Left cardiac atrium (tissue), 4 donors: ENCODE results near the gene TYROBP. TPM values are rescaled to one million over a fixed set of nuclear protein-coding genes. Genes with fewer than 3 reads are reported as not detected.
"Not testable (repeated sequence)": the region's sequence is repeated elsewhere in the genome, so short reads cannot be mapped to it uniquely, and the experiment has no call there.

Experiments
- ATAC-seq, 2 donors: fragments of 200-7000 bp; cut with Tn5 transposase; one replicate each; pipeline ENCODE4 v1.9.1; 2020; ENCODE audit warnings: mild to moderate bottlenecking in 2 of 2, moderate library complexity in 2 of 2
- DNase-seq: peaks from one replicate; pipeline ENCODE4 v3.0.0-alpha.2; 2020
- intact Hi-C, 2 donors: fragments of 100-400 bp; cut with DNase I; formaldehyde crosslinking; loops; one replicate each; pipeline versions ENCODE4 v1.14.1 to v1.15.1; 2022 to 2023
- total RNA-seq, 2 donors: library from RNA; stranded (reverse); fragmentation: NEBNext Ultra II Directional; extraction: Animal tissue kit (Norgen Biotek cat#: 25700); gene quantifications; one replicate each; pipeline ENCODE4 v1.2.1, GENCODE V29; 2021
- donor health status: DM: no; HTN: yes; CAD: no.
- donor health status: DM: no; HTN: yes; CAD: no; lungs with severe emphysema.
- donor health status: DM: yes; HTN: yes; CAD: no.
- donor health status: Dilated cardiomyopathy.

The TYROBP gene
- total RNA-seq, 2 donors from 2014 or later: 43.4 to 88.7 TPM

DNA sequence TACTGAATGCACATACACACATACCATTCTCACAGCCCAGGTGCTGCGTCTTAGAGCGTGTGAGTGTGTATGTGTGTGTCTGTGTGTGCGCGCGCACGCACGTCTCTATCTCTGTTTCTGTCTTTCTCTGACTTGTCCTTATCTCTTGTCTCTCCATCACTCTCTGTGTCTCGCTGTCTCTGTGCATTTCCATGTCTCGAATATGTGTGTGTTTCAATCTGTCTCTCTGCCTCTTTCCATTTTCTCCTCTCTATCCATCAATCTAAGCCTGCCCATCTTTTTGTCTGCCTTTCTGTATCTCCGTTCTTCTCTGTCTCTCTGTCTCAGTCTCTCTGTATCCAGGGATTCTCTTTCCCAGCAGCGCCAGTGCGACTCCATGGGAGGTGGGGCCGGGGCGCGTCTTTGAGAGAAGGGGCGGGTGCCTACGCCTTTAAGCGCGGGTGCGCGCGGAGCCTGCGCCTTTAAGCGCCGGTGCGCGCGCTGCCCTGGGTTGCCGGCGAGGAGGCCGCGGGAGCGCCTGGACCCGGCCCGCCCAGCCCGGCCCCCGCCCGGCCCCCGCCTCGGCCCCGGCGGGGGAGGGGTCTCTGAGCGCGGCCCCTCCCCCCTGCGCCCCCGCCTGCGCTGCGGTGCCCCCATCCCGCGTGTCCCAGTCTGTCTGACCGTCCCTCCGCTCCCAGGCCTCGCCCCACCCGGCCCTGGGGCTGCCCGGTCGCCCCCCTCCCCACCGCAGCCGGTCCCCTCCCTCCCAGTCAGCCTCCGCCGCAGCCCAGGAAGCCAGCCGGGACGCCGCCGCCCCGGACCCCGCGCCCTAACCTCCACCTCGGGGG is 28.0 kb upstream of the TYROBP start, which contains the start of gene LRFN3:
LRFN3 (plus strand) TSS at position 464 of the 827 bp plus-strand sequence. CDS start 3,052 bp downstream, outside the sequence.
- DNase-seq (peak; percentile 85), ATAC-seq (peak; percentile 25 to 63)
- intact Hi-C loops: loop anchor here (10.0 kb wide), 3 partner anchors 161 to 221 kb away; partner anchors contain the start of genes ARHGAP33 (in 1 of the 2), IGFLR1 (in 1 of the 2), KMT2B (in 1 of the 2) and LIN37 (in 1 of the 2)

DNA sequence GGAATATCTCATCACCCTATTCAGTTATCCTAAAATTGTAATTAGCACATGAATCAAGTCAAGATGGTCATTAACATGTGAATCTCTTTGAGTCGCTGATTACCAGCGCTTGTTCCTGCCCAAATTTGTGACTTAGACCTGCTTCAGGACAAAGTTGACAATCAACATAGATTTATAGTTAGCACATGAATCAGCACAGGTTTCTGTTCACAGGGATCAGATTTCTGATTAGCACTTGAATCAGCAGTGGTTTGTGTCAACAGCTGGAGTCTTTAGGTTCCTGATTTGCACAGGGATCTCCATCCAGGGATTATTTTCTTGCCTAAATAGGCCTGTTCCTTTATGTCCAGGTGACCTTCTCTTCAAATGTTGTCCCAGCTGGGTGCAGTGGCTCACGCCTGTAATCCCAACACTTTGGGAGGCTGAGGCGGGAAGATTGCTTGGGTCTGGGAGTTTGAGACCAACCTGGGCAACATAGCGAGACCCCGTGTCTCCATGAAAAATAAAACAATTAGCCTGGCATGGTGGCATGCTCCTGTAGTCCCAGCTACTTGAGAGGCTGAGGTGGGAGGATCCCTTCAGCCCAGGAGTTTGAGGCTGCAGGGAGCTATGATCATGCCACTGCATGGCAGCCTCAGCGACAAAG is 24.3 kb upstream of the TYROBP start:
- ATAC-seq (no peak), DNase-seq (no peak)
- intact Hi-C loops: loop anchor here (2.0 to 10.0 kb wide), 5 partner anchors 50 to 238 kb away; partner anchors contain the start of genes ARHGAP33 (in 1 of the 2), IGFLR1 (in 1 of the 2), KMT2B (in 1 of the 2) and LIN37 (in 1 of the 2)

DNA sequence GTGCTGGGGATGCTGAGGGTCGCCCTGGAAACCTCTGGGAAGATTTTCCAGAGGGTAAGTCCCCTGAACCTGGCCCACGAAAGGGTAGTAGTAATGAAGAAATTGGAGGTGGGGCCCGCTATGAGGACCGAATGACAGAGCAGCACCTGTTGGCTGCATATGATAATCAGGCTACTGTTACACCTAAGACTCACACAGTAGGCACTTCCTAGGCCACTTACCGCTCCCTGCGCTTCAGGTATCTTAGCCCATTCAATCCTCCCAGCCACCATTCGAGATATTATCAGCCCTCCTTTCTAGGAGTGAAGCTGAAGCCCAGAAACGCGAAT is 23.7 kb upstream of the TYROBP start:
- intact Hi-C loops: loop anchor here (2.0 to 10.0 kb wide), 5 partner anchors 50 to 237 kb away; partner anchors contain the start of genes ARHGAP33 (in 1 of the 2), IGFLR1 (in 1 of the 2), KMT2B (in 1 of the 2) and LIN37 (in 1 of the 2)
- no peak for ATAC-seq

DNA sequence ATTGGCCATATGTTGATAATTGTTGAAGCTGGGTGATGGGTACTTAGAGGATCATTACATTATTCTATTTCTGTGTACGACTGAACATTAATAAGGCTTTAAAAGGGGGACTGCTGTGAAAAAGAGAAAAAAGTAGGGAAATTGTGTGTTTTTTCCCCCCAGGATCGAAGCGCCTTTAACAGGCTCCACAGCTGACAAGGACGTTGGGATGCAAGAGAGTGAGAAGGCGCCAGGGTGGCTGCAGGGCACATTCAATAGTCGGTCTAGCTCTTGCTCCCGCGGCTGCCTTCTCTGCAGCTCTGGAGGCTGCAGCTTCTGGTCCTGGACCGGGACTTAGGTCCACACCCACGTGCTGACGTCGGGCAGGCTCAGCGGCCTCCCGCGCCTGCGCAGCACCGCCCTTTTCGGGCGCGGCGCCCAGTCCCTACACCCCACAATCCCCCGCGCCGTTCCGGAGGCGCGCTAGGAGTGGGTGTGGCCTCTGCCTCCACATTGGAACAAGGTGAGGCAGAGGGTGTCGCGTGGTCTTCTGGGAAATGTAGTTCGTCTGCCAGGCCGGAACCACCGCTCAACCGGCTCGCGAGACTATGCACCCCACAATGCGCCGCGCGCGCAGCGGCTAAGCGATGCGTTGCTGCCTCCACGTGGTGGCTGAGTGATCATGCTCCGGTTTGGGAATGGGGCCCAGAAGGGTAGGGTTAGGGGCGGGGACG is 23.2 kb upstream of the TYROBP start:
- DNase-seq: peak; percentile 99
- peak; percentile 99 for ATAC-seq
- intact Hi-C loops: loop anchor here (5.0 to 10.0 kb wide), 4 partner anchors 49 to 217 kb away; partner anchors contain the start of genes ARHGAP33 (in 1 of the 2), IGFLR1 (in 1 of the 2), KMT2B (in 1 of the 2) and LIN37 (in 1 of the 2)

More for the DNA sequence above, 23.7 kb upstream of the TYROBP start:
- no peak for DNase-seq

DNA sequence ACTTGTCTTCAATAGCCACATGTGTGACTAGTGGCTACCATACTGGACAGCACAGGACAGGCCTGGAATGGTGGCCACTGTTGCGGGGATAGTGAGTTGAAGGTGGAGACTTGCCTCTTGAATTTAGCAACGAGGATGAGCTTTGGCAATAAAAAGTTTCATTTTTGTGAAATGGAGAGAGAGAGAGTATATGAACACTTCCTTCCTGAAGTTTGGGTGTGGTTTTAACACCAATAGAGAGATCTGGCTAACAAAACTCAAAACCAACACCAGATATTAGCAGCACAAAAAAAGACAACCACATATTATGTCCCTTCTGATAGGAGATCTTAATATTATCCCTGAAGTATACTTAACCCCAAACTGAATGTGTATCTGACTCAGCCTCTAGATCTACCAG is 21.8 kb upstream of the TYROBP start:
- intact Hi-C loops: loop anchor here (5.0 to 10.0 kb wide), 4 partner anchors 48 to 215 kb away; partner anchors contain the start of genes ARHGAP33 (in 1 of the 2), IGFLR1 (in 1 of the 2), KMT2B (in 1 of the 2) and LIN37 (in 1 of the 2)
- ATAC-seq (no peak), DNase-seq (no peak)

DNA sequence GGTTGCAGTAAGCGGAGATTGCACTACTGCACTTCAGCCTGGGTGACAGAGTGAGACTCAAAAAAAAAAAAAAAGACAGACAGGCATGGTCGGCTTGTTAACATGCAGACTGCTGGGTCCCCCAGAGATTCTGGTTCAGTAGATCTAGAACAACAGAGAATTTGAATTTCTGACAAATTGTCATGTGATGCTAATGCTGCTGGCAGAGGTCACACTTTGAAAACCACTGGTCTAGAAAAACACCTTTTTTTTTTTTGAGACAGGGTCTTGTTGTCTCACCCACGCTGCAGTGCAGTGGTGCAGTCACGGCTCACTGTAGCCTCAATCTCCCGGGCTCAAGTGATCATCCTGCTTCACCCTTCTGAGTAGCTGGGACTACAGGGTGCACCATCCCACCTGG is 20.4 kb upstream of the TYROBP start:
- DNase-seq: no peak
- ATAC-seq: no peak
- intact Hi-C loops: loop anchor here in 1 of 2 donors (5.0 kb wide), 1 partner anchor 46 kb away; no protein-coding TSS in a partner anchor

DNA sequence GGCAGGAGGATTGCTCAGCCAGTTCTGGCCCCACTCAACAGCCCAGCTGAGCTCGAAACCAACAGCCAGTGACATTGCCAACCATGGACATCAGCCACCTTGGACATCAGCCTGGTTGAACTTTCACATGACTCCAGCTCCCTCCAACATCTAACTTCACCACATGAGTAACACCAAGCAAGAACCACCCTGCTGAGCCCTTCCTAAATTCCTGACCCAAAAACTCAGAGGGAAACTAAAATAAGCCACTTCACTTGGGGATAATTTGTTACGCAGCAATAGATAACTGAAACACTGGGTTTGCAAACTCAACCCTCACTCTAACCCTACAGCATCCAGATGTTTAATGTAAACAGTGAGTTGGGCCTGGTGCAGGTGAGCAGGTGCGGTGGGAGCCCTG is 17.4 kb upstream of the TYROBP start:
- ATAC-seq (no peak), DNase-seq (no peak)
- intact Hi-C loops: loop anchor here in 1 of 2 donors (5.0 kb wide), 1 partner anchor 43 kb away; no protein-coding TSS in a partner anchor

DNA sequence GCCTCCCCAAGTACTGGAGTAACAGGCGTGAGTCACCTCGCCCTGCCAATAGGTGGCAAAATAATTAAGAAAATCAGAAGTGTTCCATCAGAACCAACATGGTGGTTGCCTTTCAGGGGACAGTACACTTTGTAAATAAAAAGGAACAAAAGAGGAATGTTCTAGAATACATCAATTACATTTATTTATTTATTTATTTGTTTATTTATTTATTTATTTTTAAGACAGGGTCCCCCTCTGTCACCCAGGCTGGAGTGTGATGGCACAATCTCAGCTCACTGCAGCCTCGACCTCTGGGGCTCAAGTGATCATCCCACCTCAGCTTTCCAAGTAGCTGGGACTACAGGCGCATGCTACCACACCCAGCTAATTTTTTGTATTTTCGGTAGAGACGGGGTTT is 12.9 kb upstream of the TYROBP start:
- intact Hi-C loops: no loop called here
- ATAC-seq (no peak), DNase-seq (no peak)

DNA sequence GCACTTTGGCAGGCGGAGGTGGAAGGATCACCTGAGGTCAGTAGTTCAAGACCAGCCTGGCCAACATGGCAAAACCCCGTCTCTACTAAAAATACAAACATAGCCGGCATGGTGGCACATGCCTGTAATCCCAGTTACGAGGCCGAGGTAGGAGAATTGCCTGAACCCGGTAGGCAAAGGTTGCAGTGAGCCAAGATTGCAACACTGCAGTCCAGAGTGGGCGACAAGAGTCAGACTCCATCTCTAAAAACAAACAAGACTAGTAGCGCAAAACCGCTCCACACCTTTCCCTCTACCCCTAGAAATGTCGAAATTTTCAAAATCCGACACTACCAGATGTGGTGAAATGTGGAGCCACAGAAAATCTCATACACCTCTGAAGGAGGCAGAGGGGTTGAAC is 11.2 kb upstream of the TYROBP start:
- ATAC-seq: no peak
- no peak for DNase-seq
- intact Hi-C loops: no loop called here

DNA sequence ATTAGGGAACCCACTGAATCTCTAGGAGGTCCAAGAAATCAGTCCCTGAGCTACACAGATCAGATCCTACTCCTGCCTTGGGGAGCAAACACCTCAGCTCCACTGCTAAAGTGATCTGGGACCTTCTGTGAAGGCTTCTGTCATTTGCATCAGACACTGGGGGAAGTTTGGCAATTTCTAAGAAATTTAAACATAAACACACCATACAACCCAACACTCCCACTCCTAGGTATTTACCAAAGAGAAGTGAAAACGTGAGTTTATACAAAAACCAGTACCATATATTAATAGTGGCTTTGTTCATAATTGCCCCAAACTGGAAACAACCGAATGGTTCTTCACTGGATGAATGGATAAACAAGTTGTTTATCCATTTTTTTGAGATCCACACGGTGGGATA is 7.3 kb upstream of the TYROBP start:
- DNase-seq (no peak), ATAC-seq (no peak)
- intact Hi-C loops: no loop called here

DNA sequence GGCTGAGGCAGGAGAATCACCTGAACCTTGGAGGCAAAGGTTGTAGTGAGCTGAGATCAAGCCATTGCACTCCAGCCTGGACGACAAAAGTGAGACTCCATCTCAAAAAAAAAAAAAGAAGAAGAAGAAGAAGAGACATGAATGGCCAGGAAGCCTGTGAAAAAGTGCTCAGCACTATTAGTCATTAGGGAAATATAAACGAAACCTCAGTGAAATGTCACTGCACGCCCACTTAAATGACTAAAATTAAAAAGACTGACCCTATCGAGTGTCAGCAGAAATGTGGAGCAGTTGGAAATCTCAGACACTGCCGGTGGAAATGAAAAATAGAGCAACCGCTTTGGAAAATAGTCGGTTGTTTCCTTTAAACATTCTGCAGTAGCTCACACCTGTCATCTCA is 5.5 kb upstream of the TYROBP start:
- ATAC-seq (no peak), DNase-seq (no peak)
- intact Hi-C loops: no loop called here

DNA sequence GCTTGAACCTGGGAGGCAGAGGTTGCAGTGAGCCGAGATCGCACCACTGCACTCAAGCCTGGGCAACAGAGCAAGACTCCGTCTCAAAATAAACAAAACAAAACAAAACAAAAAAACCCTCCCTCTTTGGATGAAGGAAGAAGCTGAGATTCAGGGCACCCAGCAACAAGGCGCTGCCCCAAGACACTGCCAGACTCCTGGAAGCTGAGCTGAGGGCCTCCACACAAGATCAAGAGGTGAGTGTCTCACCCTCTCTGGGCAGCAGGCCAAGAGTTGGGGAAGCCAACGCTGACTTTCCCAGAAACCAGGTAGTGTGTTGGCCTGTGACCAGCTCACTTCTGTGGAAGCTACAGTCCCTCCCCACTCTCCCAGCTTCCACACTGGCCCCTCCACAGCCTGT is 3.7 kb upstream of the TYROBP start:
- no peak for ATAC-seq
- DNase-seq: no peak
- intact Hi-C loops: no loop called here

DNA sequence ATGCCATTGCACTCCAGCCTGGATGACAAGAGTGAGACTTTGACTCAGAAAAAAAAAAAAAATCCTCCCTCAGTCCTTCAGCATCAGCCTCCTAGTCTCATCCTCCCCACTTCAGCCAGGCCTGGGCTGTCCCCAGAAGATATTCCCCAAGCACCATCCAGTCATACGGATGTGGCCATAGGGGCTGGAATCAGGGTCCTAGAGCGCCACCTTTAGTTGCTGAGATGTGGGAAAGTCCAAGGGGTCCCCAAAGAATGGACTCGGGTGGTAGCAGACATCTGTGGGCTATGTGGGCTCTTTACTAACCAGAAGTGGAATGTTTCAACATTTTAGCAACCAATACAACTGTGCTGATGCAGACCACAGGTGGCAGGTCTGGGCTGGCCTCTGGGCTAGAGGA is 3.1 kb upstream of the TYROBP start:
- no peak for ATAC-seq
- DNase-seq: no peak
- intact Hi-C loops: no loop called here

DNA sequence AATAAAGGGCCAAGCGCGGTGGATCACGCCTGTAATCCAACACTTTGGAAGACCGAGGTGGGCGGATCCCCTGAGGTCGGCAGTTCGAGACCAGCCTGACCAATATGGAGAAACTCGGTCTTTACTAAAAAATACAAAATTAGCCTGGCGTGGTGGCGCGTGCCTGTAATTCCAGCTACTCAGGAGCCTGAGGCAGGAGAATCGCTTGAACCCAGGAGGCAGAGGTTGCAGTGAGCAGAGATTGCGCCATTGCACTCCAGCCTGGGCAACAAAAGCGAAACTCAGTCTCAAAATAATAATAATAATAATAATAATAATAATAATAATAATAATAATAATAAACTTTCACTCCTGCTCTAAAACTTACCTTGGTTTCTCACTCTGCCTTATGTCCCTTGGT is 2.3 kb upstream of the TYROBP start:
- DNase-seq, ATAC-seq, intact Hi-C loops: not testable (repeated sequence)

DNA sequence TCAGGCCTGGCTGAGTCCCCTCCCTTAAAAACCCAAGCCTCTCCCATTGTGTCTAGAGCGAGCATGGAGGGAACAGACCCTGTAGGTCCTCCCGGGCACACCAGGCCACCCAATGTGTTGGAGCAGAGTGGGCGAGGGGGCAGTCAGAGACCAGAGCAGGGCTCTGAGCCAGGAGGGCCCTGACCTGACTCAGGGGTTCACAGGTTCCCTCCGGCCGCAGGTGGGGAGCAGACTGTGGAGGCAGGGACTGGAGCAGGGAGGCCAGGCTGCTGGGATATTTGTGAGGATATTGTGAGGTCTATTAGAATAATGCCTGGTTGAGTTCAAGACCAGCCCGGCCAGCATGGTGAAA is 1.6 kb upstream of the TYROBP start:
- DNase-seq (no peak), ATAC-seq (no peak)
- intact Hi-C loops: no loop called here

DNA sequence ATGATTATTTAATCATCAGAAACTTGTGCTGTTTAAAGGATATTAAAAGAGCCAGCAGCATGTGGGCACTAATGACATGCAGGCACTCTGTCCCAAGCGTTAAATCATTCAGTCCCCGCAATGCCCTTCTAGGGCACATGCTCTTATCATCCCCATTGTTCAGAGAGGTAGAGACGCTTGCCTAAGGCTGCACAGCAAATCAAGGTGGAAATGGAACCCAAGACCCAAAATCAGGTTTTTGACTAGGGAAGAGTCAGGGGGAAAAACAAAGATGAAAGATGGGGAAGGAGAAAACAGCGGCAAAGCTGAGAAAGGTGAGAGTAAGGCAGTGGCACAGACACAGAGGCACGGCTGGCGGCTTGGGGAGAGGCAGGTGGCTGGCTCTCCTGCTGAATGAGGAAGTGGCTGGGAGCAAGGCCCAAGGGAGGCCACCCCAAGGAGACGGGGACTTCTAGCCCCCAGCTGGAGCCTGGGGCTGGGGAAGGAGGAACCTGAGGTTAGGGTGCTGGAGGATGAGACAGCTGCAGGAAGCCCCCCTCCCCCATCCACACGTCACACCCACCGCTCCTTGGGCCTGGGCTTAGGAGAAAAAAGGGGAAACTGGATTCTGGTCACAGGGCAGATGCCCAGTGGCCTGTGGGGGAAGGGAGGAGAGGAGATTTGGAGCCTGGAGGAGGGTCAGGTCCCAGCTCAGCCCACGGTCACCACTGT is 1.0 kb upstream of the TYROBP start:
- peak; percentile 78 to 88 for ATAC-seq
- intact Hi-C loops: no loop called here
- peak; percentile 77 for DNase-seq

DNA sequence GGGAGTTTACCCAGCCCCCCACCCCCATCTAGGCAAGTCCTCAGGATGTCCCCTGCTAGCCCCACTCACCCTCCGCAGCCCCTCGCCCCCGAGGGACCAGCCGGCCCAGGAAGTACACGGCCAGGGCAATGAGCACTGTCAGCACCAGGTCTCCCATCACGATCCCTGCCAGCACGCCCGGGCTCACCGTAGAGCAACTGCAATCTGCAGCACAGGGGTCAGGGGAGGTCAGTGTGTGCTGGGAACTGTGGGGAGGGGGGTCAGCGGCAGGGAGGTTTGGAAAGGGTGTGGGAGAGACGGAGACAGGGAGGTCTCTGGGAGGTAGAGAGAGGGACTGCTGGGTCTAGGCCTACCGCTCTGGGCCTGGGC is 734 bp downstream of the TYROBP start:
- intact Hi-C loops: no loop called here
- ATAC-seq: no peak
- no peak for DNase-seq

DNA sequence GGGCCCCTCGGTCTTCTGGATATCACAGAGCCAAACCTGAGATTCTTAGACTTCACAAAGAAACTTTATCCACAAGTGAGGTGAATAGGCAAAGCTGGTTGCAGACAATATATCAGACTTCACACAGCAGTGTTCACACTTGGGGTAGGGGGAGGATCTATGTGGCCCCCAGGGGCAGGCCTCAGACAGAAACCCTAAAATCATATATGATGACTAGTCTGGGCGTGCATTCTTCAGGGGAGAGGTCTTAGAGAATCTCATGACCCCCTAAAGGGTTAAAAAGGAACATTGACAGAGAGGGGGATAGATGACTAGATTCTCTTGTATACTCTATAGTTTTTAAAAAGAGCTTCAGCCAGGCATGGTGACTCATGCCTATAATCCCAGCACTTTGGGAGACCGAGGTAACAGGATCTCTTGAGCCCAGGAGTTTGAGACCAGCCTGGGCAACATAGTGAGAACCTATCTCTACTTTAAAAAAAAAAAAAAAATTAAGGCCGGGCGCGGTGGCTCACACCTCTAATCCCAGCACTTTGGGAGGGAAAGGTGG is 2.8 kb downstream of the TYROBP start:
- intact Hi-C loops: no loop called here

More for the DNA sequence above, 2.8 kb downstream of the TYROBP start:
- no peak for DNase-seq
- no peak for ATAC-seq
